ENCODE data around the gene ELL2.

- TF ChIP-seq GATA2 (IDR thresholded peaks at IDR 0.05; ENCODE audit: low read depth, low read length): no peak
- TF ChIP-seq GATA3 (IDR thresholded peaks at IDR 0.05; ENCODE audit: low read depth, low read length): no peak
These were observed 1.6 kb downstream of the ELL2 start for GRCh38 chr5:95959888-95960666.

Data from SH-SY5Y (cell line).